Measurements from ENCODE around the gene ROR1.
"Not testable (repeated sequence)": the region's sequence is repeated elsewhere in the genome, so short reads cannot be mapped to it uniquely, and the experiment has no call there.

ROR1 gene

GRCh38 chr1:63787270-63787669 is 13.5 kb downstream of the ROR1 start:
- H3K27ac ChIP-seq (ENCODE audit: extremely low read depth, low read depth, low read length); H3K9me3 ChIP-seq (ENCODE audit: control insufficient read depth, insufficient read depth, low read depth, low read length); H3K36me3 ChIP-seq (ENCODE audit: control insufficient read depth in 2 of 2, insufficient read depth in 1 of 2, low read length in 2 of 2); H3K4me3 ChIP-seq (ENCODE audit: low read depth, low read length); POLR2A ChIA-PET: not testable (repeated sequence)
- H3K4me1 ChIP-seq (ENCODE audit: control insufficient read depth, insufficient read depth, low read length) = peaks cover 14% of the 10 kb centered on the region
- peak; percentile 92 for TF ChIP-seq ZNF366 (tag by site-specific recombination; conservative IDR thresholded peaks at IDR 0.05)
- CTCF ChIA-PET = interaction anchor here (3.0 kb wide), 1 partner anchor 9 kb away, joined by 7 read pairs; no protein-coding TSS in a partner anchor

- ChIA-PET POLR2A (no interaction called here), CTCF (interaction anchor here (3.0 kb wide), 1 partner anchor 10 kb away, joined by 7 read pairs; no protein-coding TSS in a partner anchor)
- Histone ChIP-seq H3K9me3 (ENCODE audit: control insufficient read depth, insufficient read depth, low read depth, low read length) (no peaks in the 10 kb centered on the region), H3K4me3 (ENCODE audit: low read depth, low read length) (no peak overlapping the region), H3K27ac (ENCODE audit: extremely low read depth, low read depth, low read length) (peak overlapping the region; percentile 24; the same call in 1 of the 2 replicates), H3K4me1 (ENCODE audit: control insufficient read depth, insufficient read depth, low read length) (peaks cover 14% of the 10 kb centered on the region), H3K36me3 (ENCODE audit: control insufficient read depth in 2 of 2, insufficient read depth in 1 of 2, low read length in 2 of 2) (no peaks in the 10 kb centered on the region)
- TF ChIP-seq ZNF335 (tag by site-specific recombination; conservative IDR thresholded peaks at IDR 0.05) = no peak
- peak; percentile 79 for TF ChIP-seq GLIS1 (tag by site-specific recombination; IDR thresholded peaks at IDR 0.05)
- TF ChIP-seq ZNF629 (tag by site-specific recombination; IDR thresholded peaks at IDR 0.05) = peak; percentile 25; the same call in 1 of the 2 replicates
- peak; percentile 87 for TF ChIP-seq OSR2 (tag by site-specific recombination; IDR thresholded peaks at IDR 0.05)
- peak; percentile 73; the same call in 1 of the 2 replicates for TF ChIP-seq ZNF561 (tag by site-specific recombination; IDR thresholded peaks at IDR 0.05; ENCODE audit: borderline replicate concordance)
- TF ChIP-seq RBAK (tag by site-specific recombination; IDR thresholded peaks at IDR 0.05) = no peak
- TF ChIP-seq KLF8 (tag by site-specific recombination; IDR thresholded peaks at IDR 0.05) = no peak
- TF ChIP-seq ZNF18 (tag by site-specific recombination; IDR thresholded peaks at IDR 0.05) = peak; percentile 64; the same call in 1 of the 2 replicates
- TF ChIP-seq ZXDB (tag by site-specific recombination; IDR thresholded peaks at IDR 0.05) = peak; percentile 71
- no peak for TF ChIP-seq HOXD13 (CRISPR knock-in tag; IDR thresholded peaks at IDR 0.05; ENCODE audit: borderline replicate concordance)
- TF ChIP-seq ZNF214 (tag by site-specific recombination; IDR thresholded peaks at IDR 0.05; ENCODE audit: borderline replicate concordance) = no peak
- no peak for TF ChIP-seq ZNF302 (tag by site-specific recombination; IDR thresholded peaks at IDR 0.05; ENCODE audit: low read depth)
- TF ChIP-seq REST (tag by site-specific recombination; IDR thresholded peaks at IDR 0.05) = no peak
- no peak for TF ChIP-seq ZNF223 (tag by site-specific recombination; IDR thresholded peaks at IDR 0.05)
- peak; percentile 52; the same call in 1 of the 2 replicates for TF ChIP-seq WT1 (tag by site-specific recombination; IDR thresholded peaks at IDR 0.05)
- no peak for TF ChIP-seq ZNF514 (tag by site-specific recombination; IDR thresholded peaks at IDR 0.05)
- TF ChIP-seq ZNF513 (tag by site-specific recombination; IDR thresholded peaks at IDR 0.05) = 0 out of 2 replicates have a peak, but pooled peaks have one; percentile 28
- no peak for TF ChIP-seq MYNN (tag by site-specific recombination; IDR thresholded peaks at IDR 0.05; ENCODE audit: borderline replicate concordance)
- no peak for TF ChIP-seq ZNF560 (tag by site-specific recombination; IDR thresholded peaks at IDR 0.05; ENCODE audit: borderline replicate concordance)
- TF ChIP-seq ZNF10 (tag by site-specific recombination; IDR thresholded peaks at IDR 0.05) = 0 out of 2 replicates have a peak, but pooled peaks have one; percentile 17
- TF ChIP-seq ZNF175 (tag by site-specific recombination; IDR thresholded peaks at IDR 0.05) = no peak
- no peak for TF ChIP-seq ZBTB26 (tag by site-specific recombination; optimal IDR thresholded peaks at IDR 0.05)
- no peak for TF ChIP-seq ZNF768 (tag by site-specific recombination; IDR thresholded peaks at IDR 0.05)
- no peak for TF ChIP-seq ZNF121 (tag by site-specific recombination; IDR thresholded peaks at IDR 0.05)
- no peak for TF ChIP-seq ZNF426 (tag by site-specific recombination; IDR thresholded peaks at IDR 0.05)
- TF ChIP-seq PRDM6 (tag by site-specific recombination; IDR thresholded peaks at IDR 0.05) = peak; percentile 87
These were observed 14.1 kb downstream of the ROR1 start for GRCh38 chr1:63787875-63788274.

Data from HEK293 (cell line).